Measurements from ENCODE around the gene PSMG3.

The PSMG3 gene

DNA sequence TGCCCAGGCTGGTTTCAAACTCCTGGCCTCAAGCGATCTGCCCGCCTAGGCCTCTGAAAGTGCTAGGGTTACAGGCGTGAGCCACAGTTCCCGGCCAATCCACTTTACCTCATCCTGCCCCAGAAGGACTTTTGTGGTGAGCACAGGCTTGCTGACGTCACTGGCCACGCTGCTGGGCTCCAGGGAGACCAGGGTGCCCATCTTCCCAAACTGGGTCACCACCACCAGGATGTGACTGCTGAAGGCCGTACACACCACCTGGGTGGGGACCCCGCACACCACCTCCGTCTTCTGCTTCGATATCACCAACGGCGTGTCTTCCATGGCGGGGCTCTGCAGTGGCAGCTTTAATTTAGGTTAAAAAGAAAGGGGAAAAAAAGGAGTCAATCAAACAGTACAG, 816 bp downstream of the PSMG3 start (continued):
- no peak for TF ChIP-seq SCRT2 (tag by site-specific recombination; IDR thresholded peaks at IDR 0.05)
- TF ChIP-seq, protein P1, sequence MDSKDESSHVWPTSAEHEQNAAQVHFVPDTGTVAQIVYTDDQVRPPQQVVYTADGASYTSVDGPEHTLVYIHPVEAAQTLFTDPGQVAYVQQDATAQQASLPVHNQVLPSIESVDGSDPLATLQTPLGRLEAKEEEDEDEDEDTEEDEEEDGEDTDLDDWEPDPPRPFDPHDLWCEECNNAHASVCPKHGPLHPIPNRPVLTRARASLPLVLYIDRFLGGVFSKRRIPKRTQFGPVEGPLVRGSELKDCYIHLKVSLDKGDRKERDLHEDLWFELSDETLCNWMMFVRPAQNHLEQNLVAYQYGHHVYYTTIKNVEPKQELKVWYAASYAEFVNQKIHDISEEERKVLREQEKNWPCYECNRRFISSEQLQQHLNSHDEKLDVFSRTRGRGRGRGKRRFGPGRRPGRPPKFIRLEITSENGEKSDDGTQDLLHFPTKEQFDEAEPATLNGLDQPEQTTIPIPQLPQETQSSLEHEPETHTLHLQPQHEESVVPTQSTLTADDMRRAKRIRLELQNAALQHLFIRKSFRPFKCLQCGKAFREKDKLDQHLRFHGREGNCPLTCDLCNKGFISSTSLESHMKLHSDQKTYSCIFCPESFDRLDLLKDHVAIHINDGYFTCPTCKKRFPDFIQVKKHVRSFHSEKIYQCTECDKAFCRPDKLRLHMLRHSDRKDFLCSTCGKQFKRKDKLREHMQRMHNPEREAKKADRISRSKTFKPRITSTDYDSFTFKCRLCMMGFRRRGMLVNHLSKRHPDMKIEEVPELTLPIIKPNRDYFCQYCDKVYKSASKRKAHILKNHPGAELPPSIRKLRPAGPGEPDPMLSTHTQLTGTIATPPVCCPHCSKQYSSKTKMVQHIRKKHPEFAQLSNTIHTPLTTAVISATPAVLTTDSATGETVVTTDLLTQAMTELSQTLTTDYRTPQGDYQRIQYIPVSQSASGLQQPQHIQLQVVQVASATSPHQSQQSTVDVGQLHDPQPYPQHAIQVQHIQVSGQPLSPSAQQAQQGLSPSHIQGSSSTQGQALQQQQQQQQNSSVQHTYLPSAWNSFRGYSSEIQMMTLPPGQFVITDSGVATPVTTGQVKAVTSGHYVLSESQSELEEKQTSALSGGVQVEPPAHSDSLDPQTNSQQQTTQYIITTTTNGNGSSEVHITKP (tag by site-specific recombination; IDR thresholded peaks at IDR 0.05), result no peak
- TF ChIP-seq ZNF510 (tag by site-specific recombination; IDR thresholded peaks at IDR 0.05; ENCODE audit: insufficient replicate concordance), result no peak
- no peak for TF ChIP-seq ZNF548 (tag by site-specific recombination; IDR thresholded peaks at IDR 0.05)
- TF ChIP-seq ZNF133 (tag by site-specific recombination; IDR thresholded peaks at IDR 0.05), result no peak
- TF ChIP-seq ZNF670 (tag by site-specific recombination; IDR thresholded peaks at IDR 0.05; ENCODE audit: low read depth), result no peak
- no peak for TF ChIP-seq ZNF549 (tag by site-specific recombination; IDR thresholded peaks at IDR 0.05)
- TF ChIP-seq ZBTB17 (tag by site-specific recombination; IDR thresholded peaks at IDR 0.05), result no peak
- no peak for TF ChIP-seq ZNF274 (IDR thresholded peaks at IDR 0.05; ENCODE audit: low read length)
- TF ChIP-seq ZNF274 (tag by site-specific recombination; IDR thresholded peaks at IDR 0.05; ENCODE audit: borderline replicate concordance), result no peak
- TF ChIP-seq, protein P2, sequence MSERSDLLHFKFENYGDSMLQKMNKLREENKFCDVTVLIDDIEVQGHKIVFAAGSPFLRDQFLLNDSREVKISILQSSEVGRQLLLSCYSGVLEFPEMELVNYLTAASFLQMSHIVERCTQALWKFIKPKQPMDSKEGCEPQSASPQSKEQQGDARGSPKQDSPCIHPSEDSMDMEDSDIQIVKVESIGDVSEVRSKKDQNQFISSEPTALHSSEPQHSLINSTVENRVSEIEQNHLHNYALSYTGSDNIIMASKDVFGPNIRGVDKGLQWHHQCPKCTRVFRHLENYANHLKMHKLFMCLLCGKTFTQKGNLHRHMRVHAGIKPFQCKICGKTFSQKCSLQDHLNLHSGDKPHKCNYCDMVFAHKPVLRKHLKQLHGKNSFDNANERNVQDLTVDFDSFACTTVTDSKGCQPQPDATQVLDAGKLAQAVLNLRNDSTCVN (tag by site-specific recombination; optimal IDR thresholded peaks at IDR 0.05), result peak; percentile 3
- no peak for TF ChIP-seq GLIS1 (tag by site-specific recombination; IDR thresholded peaks at IDR 0.05)
- TF ChIP-seq, protein P3, sequence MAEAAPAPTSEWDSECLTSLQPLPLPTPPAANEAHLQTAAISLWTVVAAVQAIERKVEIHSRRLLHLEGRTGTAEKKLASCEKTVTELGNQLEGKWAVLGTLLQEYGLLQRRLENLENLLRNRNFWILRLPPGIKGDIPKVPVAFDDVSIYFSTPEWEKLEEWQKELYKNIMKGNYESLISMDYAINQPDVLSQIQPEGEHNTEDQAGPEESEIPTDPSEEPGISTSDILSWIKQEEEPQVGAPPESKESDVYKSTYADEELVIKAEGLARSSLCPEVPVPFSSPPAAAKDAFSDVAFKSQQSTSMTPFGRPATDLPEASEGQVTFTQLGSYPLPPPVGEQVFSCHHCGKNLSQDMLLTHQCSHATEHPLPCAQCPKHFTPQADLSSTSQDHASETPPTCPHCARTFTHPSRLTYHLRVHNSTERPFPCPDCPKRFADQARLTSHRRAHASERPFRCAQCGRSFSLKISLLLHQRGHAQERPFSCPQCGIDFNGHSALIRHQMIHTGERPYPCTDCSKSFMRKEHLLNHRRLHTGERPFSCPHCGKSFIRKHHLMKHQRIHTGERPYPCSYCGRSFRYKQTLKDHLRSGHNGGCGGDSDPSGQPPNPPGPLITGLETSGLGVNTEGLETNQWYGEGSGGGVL (tag by site-specific recombination; IDR thresholded peaks at IDR 0.05), result no peak
- TF ChIP-seq MEIS1 (CRISPR knock-in tag; IDR thresholded peaks at IDR 0.05; ENCODE audit: borderline replicate concordance), result no peak
- TF ChIP-seq ZNF121 (tag by site-specific recombination; IDR thresholded peaks at IDR 0.05), result no peak
- no peak for TF ChIP-seq ZNF658 (tag by site-specific recombination; IDR thresholded peaks at IDR 0.05)
- no peak for TF ChIP-seq ZNF654 (tag by site-specific recombination; IDR thresholded peaks at IDR 0.05; ENCODE audit: low read depth)
- no peak for TF ChIP-seq ZNF354C (tag by site-specific recombination; IDR thresholded peaks at IDR 0.05; ENCODE audit: borderline replicate concordance, low read depth)
- TF ChIP-seq ZNF211 (tag by site-specific recombination; IDR thresholded peaks at IDR 0.05; ENCODE audit: low read depth), result no peak
- no peak for TF ChIP-seq MYNN (tag by site-specific recombination; IDR thresholded peaks at IDR 0.05; ENCODE audit: borderline replicate concordance)
- TF ChIP-seq ZBTB21 (tag by site-specific recombination; IDR thresholded peaks at IDR 0.05), result peak; percentile 77
- TF ChIP-seq, protein P4, sequence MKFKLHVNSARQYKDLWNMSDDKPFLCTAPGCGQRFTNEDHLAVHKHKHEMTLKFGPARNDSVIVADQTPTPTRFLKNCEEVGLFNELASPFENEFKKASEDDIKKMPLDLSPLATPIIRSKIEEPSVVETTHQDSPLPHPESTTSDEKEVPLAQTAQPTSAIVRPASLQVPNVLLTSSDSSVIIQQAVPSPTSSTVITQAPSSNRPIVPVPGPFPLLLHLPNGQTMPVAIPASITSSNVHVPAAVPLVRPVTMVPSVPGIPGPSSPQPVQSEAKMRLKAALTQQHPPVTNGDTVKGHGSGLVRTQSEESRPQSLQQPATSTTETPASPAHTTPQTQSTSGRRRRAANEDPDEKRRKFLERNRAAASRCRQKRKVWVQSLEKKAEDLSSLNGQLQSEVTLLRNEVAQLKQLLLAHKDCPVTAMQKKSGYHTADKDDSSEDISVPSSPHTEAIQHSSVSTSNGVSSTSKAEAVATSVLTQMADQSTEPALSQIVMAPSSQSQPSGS (tag by site-specific recombination; IDR thresholded peaks at IDR 0.05; ENCODE audit: low read depth), result peak; percentile 91
- no peak for TF ChIP-seq ZNF521 (tag by site-specific recombination; IDR thresholded peaks at IDR 0.05)
- TF ChIP-seq ZNF792 (tag by site-specific recombination; IDR thresholded peaks at IDR 0.05), result no peak
- no peak for TF ChIP-seq ZNF560 (tag by site-specific recombination; IDR thresholded peaks at IDR 0.05; ENCODE audit: borderline replicate concordance)
- TF ChIP-seq, protein P5, sequence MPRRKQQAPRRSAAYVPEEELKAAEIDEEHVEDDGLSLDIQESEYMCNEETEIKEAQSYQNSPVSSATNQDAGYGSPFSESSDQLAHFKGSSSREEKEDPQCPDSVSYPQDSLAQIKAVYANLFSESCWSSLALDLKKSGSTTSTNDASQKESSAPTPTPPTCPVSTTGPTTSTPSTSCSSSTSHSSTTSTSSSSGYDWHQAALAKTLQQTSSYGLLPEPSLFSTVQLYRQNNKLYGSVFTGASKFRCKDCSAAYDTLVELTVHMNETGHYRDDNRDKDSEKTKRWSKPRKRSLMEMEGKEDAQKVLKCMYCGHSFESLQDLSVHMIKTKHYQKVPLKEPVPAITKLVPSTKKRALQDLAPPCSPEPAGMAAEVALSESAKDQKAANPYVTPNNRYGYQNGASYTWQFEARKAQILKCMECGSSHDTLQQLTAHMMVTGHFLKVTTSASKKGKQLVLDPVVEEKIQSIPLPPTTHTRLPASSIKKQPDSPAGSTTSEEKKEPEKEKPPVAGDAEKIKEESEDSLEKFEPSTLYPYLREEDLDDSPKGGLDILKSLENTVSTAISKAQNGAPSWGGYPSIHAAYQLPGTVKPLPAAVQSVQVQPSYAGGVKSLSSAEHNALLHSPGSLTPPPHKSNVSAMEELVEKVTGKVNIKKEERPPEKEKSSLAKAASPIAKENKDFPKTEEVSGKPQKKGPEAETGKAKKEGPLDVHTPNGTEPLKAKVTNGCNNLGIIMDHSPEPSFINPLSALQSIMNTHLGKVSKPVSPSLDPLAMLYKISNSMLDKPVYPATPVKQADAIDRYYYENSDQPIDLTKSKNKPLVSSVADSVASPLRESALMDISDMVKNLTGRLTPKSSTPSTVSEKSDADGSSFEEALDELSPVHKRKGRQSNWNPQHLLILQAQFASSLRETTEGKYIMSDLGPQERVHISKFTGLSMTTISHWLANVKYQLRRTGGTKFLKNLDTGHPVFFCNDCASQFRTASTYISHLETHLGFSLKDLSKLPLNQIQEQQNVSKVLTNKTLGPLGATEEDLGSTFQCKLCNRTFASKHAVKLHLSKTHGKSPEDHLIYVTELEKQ (tag by site-specific recombination; IDR thresholded peaks at IDR 0.05; ENCODE audit: borderline replicate concordance), result no peak
- TF ChIP-seq, protein P6, sequence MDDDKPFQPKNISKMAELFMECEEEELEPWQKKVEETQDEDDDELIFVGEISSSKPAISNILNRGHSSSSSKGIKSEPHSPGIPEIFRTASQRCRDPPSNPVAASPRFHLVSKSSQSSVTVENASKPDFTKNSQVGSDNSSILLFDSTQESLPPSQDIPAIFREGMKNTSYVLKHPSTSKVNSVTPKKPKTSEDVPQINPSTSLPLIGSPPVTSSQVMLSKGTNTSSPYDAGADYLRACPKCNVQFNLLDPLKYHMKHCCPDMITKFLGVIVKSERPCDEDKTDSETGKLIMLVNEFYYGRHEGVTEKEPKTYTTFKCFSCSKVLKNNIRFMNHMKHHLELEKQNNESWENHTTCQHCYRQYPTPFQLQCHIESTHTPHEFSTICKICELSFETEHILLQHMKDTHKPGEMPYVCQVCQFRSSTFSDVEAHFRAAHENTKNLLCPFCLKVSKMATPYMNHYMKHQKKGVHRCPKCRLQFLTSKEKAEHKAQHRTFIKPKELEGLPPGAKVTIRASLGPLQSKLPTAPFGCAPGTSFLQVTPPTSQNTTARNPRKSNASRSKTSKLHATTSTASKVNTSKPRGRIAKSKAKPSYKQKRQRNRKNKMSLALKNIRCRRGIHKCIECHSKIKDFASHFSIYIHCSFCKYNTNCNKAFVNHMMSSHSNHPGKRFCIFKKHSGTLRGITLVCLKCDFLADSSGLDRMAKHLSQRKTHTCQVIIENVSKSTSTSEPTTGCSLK (tag by site-specific recombination; IDR thresholded peaks at IDR 0.05), result no peak

Measured in HEK293 (cell line).